Neural progenitor cell (in vitro differentiated cells): ENCODE measurements around the gene BBIP1. TPM values are rescaled to one million over a fixed set of nuclear protein-coding genes. Genes with fewer than 3 reads are reported as not detected.

ENCODE experiments used
- DNase-seq: peaks from one replicate; pipeline ENCODE4 v3.0.0-alpha.2; 2016; ENCODE audit warnings: low spot score
- H2AFZ ChIP-seq: fragments of 200-600 bp; sonication (generic); replicated peaks from 2 replicates; pipeline ENCODE4 v1.6.1; 2016; ENCODE audit warnings: antibody characterized with exemption
- H3F3A ChIP-seq: fragments of 200-600 bp; sonication (generic); 2 replicates; pipeline ENCODE4 v1.6.1; 2016; ENCODE audit warnings: antibody characterized with exemption, low read depth
- H3K27ac ChIP-seq: fragments of 200-600 bp; sonication (generic); 2 replicates; pipeline ENCODE4 v1.5.1; 2016; ENCODE audit warnings: mild to moderate bottlenecking
- H3K27me3 ChIP-seq: fragments of 200-600 bp; sonication (generic); 2 replicates; pipeline ENCODE4 v1.6.1; 2016; ENCODE audit warnings: mild to moderate bottlenecking, moderate library complexity
- H3K36me3 ChIP-seq: fragments of 200-600 bp; sonication (generic); 2 replicates; pipeline ENCODE4 v1.5.1; 2016
- H3K4me1 ChIP-seq: fragments of 200-600 bp; sonication (generic); 2 replicates; pipeline ENCODE4 v1.6.1; 2016; ENCODE audit warnings: mixed run types
- H3K4me2 ChIP-seq: fragments of 200-600 bp; sonication (generic); 2 replicates; pipeline ENCODE4 v1.6.1; 2016
- H3K4me3 ChIP-seq: fragments of 200-600 bp; sonication (generic); 2 replicates; pipeline ENCODE4 v1.5.1; 2016
- H3K79me2 ChIP-seq: fragments of 200-600 bp; sonication (generic); 2 replicates; pipeline ENCODE4 v1.6.1; 2016; ENCODE audit warnings: low read depth
- H3K9ac ChIP-seq: fragments of 200-600 bp; sonication (generic); 2 replicates; pipeline ENCODE4 v1.6.1; 2016
- H3K9me3 ChIP-seq: fragments of 200-600 bp; sonication (generic); 2 replicates; pipeline ENCODE4 v1.5.1; 2016; ENCODE audit warnings: low read depth
- H4K20me1 ChIP-seq: fragments of 200-600 bp; sonication (generic); 2 replicates; pipeline ENCODE4 v1.6.1; 2016; ENCODE audit warnings: low read depth
- H3K27ac Mint-ChIP-seq: 3 replicates; pipeline ENCODE4 v1.8.0; 2021; ENCODE audit warnings: mixed read lengths
- H3K27me3 Mint-ChIP-seq: 2 replicates; pipeline ENCODE4 v1.8.0; 2022; ENCODE audit warnings: low read depth, mild to moderate bottlenecking, inconsistent platforms, moderate library complexity, mixed read lengths; ENCODE audit not compliant: insufficient read depth
- H3K36me3 Mint-ChIP-seq: 3 replicates; pipeline ENCODE4 v1.8.0; 2021; ENCODE audit warnings: mixed read lengths
- H3K4me1 Mint-ChIP-seq: 3 replicates; pipeline ENCODE4 v1.8.0; 2021; ENCODE audit warnings: mixed read lengths
- H3K4me3 Mint-ChIP-seq: 3 replicates; pipeline ENCODE4 v1.8.0; 2021; ENCODE audit warnings: mild to moderate bottlenecking, moderate library complexity, mixed read lengths
- H3K9me3 Mint-ChIP-seq: 3 replicates; pipeline ENCODE4 v1.8.0; 2020; ENCODE audit warnings: mixed read lengths
- EZH2 ChIP-seq: fragments of 200-600 bp; sonication (generic); IDR thresholded peaks from 2 replicates; pipeline ENCODE4 v1.6.1; 2017; ENCODE audit warnings: antibody characterized with exemption, mild to moderate bottlenecking, moderate library complexity
- EZH2phosphoT487 ChIP-seq: fragments of 200-600 bp; sonication (generic); IDR thresholded peaks from 2 replicates; pipeline ENCODE4 v1.6.1; 2017; ENCODE audit warnings: antibody characterized with exemption
- total RNA-seq: library from RNA; depleted of rRNA; stranded (reverse); fragments of >200 nt; gene quantifications from 2 replicates; pipeline ENCODE4 v1.2.3, GENCODE V29; 2015; ENCODE audit warnings: low replicate concordance
- TF ChIP-seq, protein P1 (sequence below): fragments of 200-600 bp; sonication (generic); IDR thresholded peaks from 2 replicates; pipeline ENCODE4 v1.5.1; 2017; ENCODE audit warnings: antibody characterized with exemption, mild to moderate bottlenecking

BBIP1 gene
- total RNA-seq, 1 donor from 2014 or later: 58.4 TPM

DNA sequence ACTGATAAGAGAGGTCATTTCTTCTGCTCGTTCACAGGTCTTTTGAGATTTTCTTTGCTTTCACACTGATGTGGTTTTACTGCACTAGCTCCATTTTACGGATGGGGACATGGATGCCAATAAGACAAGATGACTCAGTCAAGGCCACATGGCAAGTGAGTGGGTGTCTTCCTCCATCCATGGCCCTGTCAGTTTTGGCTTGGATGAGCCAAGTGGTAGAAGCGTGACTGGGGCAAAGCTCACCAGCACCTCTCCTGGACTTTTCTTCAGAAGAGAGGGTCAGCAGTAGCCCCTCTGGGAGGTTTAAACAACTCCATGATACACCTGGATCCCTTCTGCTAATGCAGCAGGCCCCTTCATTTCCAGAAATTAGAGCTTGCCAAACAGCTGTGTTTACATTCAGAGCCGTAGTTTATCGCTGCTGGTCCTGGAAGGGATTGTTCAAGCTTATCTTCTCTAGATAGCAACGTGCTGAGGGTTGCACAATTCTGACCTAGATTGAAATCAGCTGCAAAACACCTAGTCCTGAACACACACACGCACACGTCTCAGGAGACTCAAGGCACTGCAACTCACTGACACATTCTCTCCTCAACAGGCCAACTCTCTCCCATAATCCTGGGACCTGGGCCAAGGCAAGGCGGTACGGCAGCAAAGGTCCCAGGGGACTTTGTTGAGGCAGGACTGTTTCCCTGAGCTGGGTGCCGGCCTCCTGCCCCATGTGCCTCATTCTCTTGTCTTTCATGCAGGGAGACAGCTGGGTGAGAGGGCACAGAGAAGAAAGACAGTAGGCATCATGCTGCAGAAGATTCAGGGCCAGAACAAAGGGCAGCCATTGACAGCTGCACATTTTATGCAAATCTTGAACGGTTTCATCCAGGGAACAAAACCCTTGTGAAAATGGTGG, 61.5 kb downstream of the BBIP1 start:
- Histone ChIP-seq H3K9ac (no peak overlapping the region), H3K4me2 (no peak overlapping the region), H3F3A (no peaks in the 10 kb centered on the region), H3K36me3 (no peaks in the 10 kb centered on the region), H2AFZ (peak overlapping the region; percentile 19), H3K9me3 (no peaks in the 10 kb centered on the region), H3K4me1 (no peaks in the 10 kb centered on the region), H3K27me3 (no peaks in the 10 kb centered on the region), H4K20me1 (no peaks in the 10 kb centered on the region), H3K4me3 (no peak overlapping the region), H3K79me2 (no peaks in the 10 kb centered on the region), H3K27ac (no peak overlapping the region)
- TF ChIP-seq, protein P1, sequence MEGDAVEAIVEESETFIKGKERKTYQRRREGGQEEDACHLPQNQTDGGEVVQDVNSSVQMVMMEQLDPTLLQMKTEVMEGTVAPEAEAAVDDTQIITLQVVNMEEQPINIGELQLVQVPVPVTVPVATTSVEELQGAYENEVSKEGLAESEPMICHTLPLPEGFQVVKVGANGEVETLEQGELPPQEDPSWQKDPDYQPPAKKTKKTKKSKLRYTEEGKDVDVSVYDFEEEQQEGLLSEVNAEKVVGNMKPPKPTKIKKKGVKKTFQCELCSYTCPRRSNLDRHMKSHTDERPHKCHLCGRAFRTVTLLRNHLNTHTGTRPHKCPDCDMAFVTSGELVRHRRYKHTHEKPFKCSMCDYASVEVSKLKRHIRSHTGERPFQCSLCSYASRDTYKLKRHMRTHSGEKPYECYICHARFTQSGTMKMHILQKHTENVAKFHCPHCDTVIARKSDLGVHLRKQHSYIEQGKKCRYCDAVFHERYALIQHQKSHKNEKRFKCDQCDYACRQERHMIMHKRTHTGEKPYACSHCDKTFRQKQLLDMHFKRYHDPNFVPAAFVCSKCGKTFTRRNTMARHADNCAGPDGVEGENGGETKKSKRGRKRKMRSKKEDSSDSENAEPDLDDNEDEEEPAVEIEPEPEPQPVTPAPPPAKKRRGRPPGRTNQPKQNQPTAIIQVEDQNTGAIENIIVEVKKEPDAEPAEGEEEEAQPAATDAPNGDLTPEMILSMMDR: no peak
- Mint-ChIP-seq H3K27me3 (no peaks in the 10 kb centered on the region), H3K4me3 (no peak overlapping the region), H3K36me3 (no peaks in the 10 kb centered on the region), H3K9me3 (no peaks in the 10 kb centered on the region), H3K27ac (peak overlapping the region; percentile 8), H3K4me1 (peaks cover 18% of the 10 kb centered on the region)
- DNase-seq: no peak

DNA sequence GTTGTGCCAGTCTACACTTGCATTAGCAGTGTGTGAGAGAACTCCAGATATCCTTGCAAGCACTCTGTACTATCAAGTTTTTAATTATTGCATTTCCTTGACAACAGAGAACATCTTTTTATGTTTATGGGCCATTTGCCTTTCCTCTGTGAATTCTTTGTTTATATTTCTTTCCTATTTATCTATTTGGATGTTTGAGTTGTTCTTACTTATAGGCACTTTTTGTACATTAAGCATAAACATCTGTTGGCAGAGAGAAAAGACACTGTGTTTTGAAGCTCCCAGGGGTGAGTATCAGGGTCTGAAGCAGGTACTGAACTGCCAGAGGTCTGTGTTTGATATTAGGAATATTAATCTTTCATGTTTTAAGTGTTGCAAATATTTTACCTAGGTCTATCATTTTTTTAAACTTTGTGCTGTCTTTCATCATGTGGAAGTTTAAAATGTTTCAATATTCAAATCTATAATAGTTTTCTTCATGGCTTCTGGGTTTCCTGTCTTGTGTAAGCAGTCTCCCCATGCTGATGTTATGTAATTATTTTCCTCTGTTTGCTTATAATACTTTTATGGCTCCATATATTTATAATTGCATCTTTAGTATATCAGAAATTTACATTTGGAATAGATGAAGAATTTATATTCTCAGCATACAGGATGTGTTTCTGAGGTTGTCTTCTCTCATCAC, 64.9 kb downstream of the BBIP1 start:
- no peaks in the 10 kb centered on the region for H4K20me1 ChIP-seq
- H3K4me3 Mint-ChIP-seq: no peak overlapping the region
- H3K4me1 ChIP-seq: no peaks in the 10 kb centered on the region
- no peaks in the 10 kb centered on the region for H3K27me3 ChIP-seq
- no peak overlapping the region for H3K4me2 ChIP-seq
- DNase-seq: no peak
- no peak overlapping the region for H3K27ac ChIP-seq
- TF ChIP-seq, protein P1: no peak
- TF ChIP-seq EZH2phosphoT487: no peak
- no peaks in the 10 kb centered on the region for H3K9me3 Mint-ChIP-seq
- H3K4me1 Mint-ChIP-seq: peaks cover 14% of the 10 kb centered on the region
- no peaks in the 10 kb centered on the region for H3K36me3 ChIP-seq
- H3K27ac Mint-ChIP-seq: no peak overlapping the region
- H3K4me3 ChIP-seq: no peak overlapping the region
- no peak overlapping the region for H2AFZ ChIP-seq
- no peaks in the 10 kb centered on the region for H3F3A ChIP-seq
- no peaks in the 10 kb centered on the region for H3K36me3 Mint-ChIP-seq
- H3K27me3 Mint-ChIP-seq: no peaks in the 10 kb centered on the region
- H3K9me3 ChIP-seq: no peaks in the 10 kb centered on the region
- no peak overlapping the region for H3K9ac ChIP-seq
- no peaks in the 10 kb centered on the region for H3K79me2 ChIP-seq

DNA sequence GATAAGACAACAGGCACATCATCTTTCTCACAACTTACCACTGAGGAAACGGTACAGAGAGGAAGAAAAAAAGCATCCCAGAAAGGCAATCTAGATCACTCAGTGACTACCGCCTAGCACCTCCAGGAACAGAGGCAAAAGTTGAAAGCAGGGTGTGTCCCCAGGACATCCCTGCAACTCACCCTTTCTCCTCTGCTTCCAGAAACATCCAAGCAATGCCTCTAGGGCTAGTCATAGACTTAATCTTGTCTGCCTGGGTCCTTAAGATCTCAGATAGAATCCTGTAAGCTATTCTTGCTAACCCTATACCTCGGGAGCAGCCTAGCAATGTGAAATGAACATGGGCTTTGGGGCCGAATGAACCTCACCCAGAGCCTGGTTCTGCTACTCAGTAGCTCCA, 66.0 kb downstream of the BBIP1 start:
- Histone ChIP-seq H3K4me1 (no peaks in the 10 kb centered on the region), H3K4me2 (no peak overlapping the region), H3K9me3 (no peaks in the 10 kb centered on the region), H3F3A (no peaks in the 10 kb centered on the region), H3K79me2 (no peaks in the 10 kb centered on the region), H4K20me1 (no peaks in the 10 kb centered on the region), H3K9ac (no peak overlapping the region), H2AFZ (no peak overlapping the region), H3K4me3 (no peak overlapping the region), H3K27me3 (no peaks in the 10 kb centered on the region), H3K27ac (no peak overlapping the region), H3K36me3 (no peaks in the 10 kb centered on the region)
- no peak overlapping the region for H3K4me3 Mint-ChIP-seq
- H3K27ac Mint-ChIP-seq: no peak overlapping the region
- H3K4me1 Mint-ChIP-seq: peaks cover 8% of the 10 kb centered on the region
- TF ChIP-seq EZH2phosphoT487: no peak
- TF ChIP-seq EZH2: no peak
- TF ChIP-seq, protein P1: no peak
- no peaks in the 10 kb centered on the region for H3K36me3 Mint-ChIP-seq
- DNase-seq: no peak
- no peaks in the 10 kb centered on the region for H3K27me3 Mint-ChIP-seq
- H3K9me3 Mint-ChIP-seq: no peaks in the 10 kb centered on the region
